HG02981 (cell line): ENCODE measurements around the gene PRAMEF14.
"Not testable (repeated sequence)": the region's sequence is repeated elsewhere in the genome, so short reads cannot be mapped to it uniquely, and the experiment has no call there.

ENCODE experiments used
- ATAC-seq: cut with Tn5 transposase; IDR thresholded peaks from one replicate; pipeline ENCODE4 v1.9.1; 2021; ENCODE audit warnings: mild to moderate bottlenecking, moderate library complexity; ENCODE audit not compliant: unreplicated experiment

Gene PRAMEF14

GRCh38 chr1:13347034-13347433 lies at the start of gene PRAMEF14:
TSS of gene PRAMEF14 (minus strand) at chr1:13347134. CDS start at chr1:13345314, 1,820 bp downstream.
- not testable (repeated sequence) for ATAC-seq

- not testable (repeated sequence) for ATAC-seq
Observed at GRCh38 chr1:13395311-13395710, 48.4 kb upstream of the PRAMEF14 start.

GRCh38 chr1:13394761-13395160 lies 47.8 kb upstream of the PRAMEF14 start:
- ATAC-seq = not testable (repeated sequence)

DNA sequence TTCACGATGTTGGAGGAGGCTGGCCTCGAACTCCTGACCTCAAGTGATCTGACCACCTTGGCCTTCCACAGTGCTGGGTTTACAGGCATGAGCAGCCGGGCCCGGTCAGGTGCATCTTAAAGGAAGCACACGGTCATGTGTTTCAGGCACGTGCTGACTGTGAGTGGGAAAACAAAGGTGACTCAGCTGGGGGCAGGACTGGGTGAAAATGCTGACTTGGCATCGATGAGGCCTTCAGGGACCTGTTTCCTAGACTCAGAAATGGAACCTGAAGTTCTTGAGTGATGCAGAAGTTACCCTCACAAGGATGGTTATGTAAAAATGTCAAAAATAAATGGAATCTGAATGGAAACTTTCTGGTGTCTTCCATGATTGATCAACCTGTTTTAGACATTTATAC lies 46.1 kb upstream of the PRAMEF14 start:
- ATAC-seq = not testable (repeated sequence)

- not testable (repeated sequence) for ATAC-seq
Observed at GRCh38 chr1:13389332-13389731, 42.4 kb upstream of the PRAMEF14 start, which contains the start of gene PRAMEF17. TSS of gene PRAMEF17 (plus strand) at chr1:13389632. CDS start at chr1:13389658, 26 bp downstream.

GRCh38 chr1:13380380-13380779 lies 33.4 kb upstream of the PRAMEF14 start:
- not testable (repeated sequence) for ATAC-seq

- not testable (repeated sequence) for ATAC-seq
Observed at GRCh38 chr1:13378983-13379382, 32.0 kb upstream of the PRAMEF14 start.

DNA sequence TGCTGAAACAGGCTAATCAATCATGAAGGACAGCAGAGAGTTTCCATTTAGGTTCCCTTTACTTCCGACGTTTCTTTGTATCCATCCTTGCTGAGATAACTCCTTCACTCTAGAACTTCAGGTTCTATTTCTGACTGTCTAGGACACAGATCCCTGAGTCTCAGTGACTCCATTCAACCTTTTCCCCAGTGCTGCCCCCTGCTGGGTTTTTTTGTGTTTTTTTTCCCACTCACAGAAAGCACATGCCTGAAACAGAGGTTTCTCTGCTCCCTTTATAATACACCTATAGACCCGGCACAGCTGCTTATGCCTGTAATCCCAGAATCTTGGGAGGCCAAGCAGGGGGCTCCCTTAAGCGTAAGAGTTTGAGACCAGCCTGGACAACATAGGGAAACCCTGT lies 21.6 kb upstream of the PRAMEF14 start:
- ATAC-seq = not testable (repeated sequence)

DNA sequence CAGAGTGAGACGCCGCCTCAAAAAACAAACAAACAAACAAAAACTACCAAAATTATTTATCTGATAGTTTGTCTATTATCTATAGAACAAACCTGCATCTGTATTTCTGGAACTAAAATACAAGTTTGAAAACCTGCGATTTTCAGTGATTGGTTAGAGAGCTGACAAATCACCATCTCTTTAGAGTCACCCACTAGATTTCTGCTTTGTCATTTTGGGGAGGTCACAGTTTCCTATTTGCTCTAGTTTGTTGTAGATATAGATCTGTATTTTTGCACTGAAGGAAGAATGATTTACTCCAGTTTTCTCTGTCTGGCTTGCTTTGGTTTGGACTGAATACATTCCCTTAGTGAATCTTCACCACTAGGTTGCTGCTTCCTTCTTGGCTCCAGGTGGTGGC lies 19.6 kb upstream of the PRAMEF14 start:
- ATAC-seq = not testable (repeated sequence)

DNA sequence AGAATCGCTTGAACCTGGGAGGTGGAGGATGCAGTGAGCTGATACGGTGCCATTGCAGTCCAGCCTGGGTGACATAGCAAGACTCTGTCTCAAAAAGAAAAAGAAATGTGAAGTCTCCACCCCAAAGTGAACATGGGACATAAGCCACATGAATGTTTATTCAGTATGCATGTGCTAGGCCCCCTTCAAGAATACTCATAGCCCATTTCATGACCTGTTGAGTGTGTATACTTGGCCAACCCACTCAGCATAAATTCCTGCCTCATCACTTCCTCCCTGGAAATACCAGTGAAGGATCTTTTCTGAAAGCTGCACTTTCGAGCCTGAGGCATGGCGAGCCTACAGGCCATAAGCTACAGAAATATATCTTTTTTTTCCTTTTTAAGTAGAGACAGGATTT lies 18.0 kb upstream of the PRAMEF14 start:
- not testable (repeated sequence) for ATAC-seq

DNA sequence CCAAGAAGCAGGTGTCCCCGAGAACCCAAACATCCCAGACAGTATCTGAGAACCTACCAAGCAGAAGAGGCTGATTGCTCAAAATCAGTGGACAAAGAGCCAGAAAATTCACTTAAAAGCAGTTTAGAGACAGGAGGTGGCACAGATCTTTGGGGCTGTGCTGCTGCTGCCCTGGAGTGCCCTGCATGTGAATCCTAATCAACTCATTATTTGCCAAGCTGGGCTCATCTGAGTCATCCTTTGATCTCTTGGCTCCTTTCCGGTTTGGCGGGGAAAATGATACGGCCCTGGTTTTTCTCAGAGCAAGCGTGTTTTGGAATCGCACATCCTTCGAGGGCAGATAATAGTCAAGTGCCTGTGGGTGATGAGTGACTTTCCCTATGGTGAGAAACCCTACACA lies 15.4 kb upstream of the PRAMEF14 start:
- ATAC-seq = not testable (repeated sequence)

DNA sequence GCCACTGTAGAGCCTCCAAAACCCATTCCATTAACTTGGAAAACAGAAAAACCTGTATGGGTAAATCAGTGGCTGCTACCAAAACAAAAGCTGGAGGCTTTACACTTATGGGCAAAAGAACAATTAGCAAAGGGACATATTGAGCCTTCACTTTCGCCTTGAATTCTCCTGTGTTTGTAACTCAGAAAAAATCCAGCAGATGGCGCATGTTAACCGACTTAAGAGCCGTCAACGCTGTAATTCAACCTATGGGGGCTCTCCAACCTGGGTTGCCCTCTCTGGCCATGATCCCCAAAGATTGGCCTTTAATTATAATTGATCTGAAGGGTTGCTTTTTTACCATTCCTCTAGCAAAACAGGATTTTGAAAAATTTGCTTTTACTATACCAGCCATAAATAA lies 9.8 kb upstream of the PRAMEF14 start:
- not testable (repeated sequence) for ATAC-seq

DNA sequence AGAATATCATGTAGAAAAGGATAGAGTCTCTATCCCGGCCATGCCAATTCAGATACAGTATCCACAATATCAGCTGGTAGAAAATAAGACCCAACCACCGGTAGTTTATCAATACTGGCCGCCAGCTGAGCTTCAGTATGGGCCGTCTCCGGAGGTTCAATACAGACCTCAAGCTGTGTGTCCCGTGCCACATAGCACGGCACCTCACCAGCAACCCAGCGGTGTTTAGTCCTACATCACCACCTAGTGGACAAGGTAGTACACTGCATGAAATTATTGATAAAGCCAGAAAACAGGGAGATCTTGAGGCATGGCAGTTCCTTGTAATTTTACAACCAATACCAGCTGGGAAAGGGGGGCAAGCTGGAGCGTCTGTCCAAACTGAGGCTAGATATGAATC lies 7.5 kb upstream of the PRAMEF14 start:
- not testable (repeated sequence) for ATAC-seq

GRCh38 chr1:13353476-13353875 lies 6.5 kb upstream of the PRAMEF14 start:
- ATAC-seq = not testable (repeated sequence)

GRCh38 chr1:13342496-13342895 lies 4.4 kb downstream of the PRAMEF14 start:
- not testable (repeated sequence) for ATAC-seq

DNA sequence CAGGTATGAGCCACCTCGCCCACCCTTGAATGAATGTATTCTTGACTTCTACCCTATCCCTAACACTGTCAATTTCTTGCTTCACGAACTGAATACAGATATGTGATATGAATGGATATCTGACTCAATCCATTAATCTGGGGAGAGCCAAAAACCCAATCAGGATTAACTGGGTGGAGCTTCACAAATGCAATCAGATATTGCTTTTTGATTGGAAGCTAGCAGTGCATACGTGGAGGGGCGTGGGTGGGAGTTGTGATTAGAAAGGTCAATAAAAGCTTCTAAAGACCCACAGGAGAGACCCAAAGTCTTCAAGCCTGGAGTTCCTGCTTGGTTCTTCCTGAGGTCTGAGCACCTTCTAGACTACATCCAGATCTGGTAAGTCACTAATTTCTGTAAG lies 31.7 kb downstream of the PRAMEF14 start, which contains the start of gene PRAMEF15:
Gene PRAMEF15, plus strand, starts transcription at position 301 of the 400 bp plus-strand sequence. CDS start 2,827 bp downstream, outside the sequence.
- not testable (repeated sequence) for ATAC-seq

- not testable (repeated sequence) for ATAC-seq
Observed at GRCh38 chr1:13303239-13303638, 43.7 kb downstream of the PRAMEF14 start, which contains the start of gene PRAMEF33. TSS of gene PRAMEF33 (plus strand) at chr1:13303539. CDS start at chr1:13305955, 2,416 bp downstream.

GRCh38 chr1:13302197-13302596 lies 44.7 kb downstream of the PRAMEF14 start:
- ATAC-seq = not testable (repeated sequence)

GRCh38 chr1:13298699-13299098 lies 48.2 kb downstream of the PRAMEF14 start:
- not testable (repeated sequence) for ATAC-seq

DNA sequence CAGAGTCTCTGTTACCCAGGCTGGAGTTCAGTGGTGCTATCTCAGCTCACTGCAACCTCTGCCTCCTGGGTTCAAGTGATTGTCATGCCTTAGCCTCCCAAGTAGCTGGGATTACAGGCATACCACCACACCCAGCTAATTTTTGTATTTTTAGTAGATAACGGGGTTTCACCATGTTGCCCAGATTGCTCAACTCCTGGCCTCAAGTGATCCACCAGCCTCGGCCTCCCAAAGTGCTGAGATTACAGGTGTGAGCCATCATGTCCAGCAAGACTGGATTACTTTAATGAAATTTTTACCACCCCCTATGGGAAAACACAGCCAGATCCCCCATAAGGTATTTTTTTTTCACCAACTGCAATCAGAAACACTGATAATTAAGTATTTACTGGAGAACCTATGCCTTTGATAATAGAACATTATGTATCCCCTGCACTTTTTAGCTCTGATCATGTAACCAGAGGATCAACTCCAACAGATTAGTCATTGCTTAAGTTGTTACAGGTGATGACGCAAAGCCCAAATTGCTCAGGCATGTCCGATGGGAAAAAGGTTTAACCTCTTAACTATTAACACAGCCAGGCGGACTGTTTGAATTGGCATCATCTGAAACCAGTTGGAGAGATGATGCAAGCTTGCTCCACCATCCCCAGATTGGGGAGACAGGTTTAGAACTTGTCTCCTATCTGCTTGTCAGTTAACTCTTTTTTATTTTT lies 49.6 kb downstream of the PRAMEF14 start:
- not testable (repeated sequence) for ATAC-seq
